Measurements from ENCODE around the gene C17orf113.

C17orf113 gene

DNA sequence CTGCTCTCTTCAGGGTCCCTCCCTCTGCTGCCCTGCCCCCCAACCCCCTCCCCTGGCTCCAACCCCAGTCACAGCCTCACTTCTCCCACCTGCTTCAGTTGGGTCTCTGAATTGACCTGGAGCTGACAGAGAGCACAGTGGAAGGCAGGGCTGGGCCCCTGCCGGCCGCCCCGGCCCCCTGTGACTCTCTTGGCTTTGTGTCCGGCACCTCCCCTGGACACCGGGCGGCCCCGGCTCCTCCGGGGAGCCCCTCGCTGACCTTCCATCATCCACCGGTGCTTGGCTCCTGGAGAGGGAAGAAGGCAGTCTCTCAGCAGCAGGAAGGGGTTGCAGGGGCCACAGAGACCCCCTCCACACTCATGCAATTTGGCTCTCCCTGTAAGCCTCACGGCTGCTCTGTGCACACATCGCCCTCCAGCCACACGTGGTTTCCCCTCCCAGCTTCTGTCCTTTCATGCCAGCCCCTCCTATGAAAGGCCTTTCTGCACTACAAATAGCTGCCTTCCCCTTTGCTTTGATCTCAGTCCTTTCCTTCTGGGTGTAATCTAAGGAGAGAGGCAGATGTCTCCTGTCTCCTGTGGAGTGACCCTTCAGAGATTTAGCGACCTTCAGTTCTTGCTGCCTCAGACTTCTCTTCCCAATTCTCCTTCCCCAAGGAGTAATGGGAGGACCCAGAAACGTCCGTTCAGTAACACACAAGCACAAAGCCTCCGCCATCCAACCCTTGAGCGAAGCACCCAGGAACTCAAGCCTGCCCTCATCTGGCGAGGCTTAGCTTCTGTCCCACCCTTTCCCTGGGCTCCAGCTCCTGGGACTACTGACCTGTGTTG, 22.2 kb downstream of the C17orf113 start:
- TF ChIP-seq, protein P1, sequence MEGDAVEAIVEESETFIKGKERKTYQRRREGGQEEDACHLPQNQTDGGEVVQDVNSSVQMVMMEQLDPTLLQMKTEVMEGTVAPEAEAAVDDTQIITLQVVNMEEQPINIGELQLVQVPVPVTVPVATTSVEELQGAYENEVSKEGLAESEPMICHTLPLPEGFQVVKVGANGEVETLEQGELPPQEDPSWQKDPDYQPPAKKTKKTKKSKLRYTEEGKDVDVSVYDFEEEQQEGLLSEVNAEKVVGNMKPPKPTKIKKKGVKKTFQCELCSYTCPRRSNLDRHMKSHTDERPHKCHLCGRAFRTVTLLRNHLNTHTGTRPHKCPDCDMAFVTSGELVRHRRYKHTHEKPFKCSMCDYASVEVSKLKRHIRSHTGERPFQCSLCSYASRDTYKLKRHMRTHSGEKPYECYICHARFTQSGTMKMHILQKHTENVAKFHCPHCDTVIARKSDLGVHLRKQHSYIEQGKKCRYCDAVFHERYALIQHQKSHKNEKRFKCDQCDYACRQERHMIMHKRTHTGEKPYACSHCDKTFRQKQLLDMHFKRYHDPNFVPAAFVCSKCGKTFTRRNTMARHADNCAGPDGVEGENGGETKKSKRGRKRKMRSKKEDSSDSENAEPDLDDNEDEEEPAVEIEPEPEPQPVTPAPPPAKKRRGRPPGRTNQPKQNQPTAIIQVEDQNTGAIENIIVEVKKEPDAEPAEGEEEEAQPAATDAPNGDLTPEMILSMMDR (IDR thresholded peaks at IDR 0.05; ENCODE audit: insufficient read depth, low read length, poor library complexity, severe bottlenecking) = no peak
- DNase-seq (ENCODE audit: extremely low read depth, insufficient read length) = no peak
- H3K4me3 ChIP-seq (replicated peaks; ENCODE audit: low read depth, low read length) = no peak overlapping the region
- H3K36me3 ChIP-seq (ENCODE audit: control insufficient read depth, insufficient read depth, low read length) = peaks cover 6% of the 10 kb centered on the region
- H3K27me3 ChIP-seq (replicated peaks; ENCODE audit: control insufficient read depth, insufficient read depth, low read length) = no peaks in the 10 kb centered on the region

DNA sequence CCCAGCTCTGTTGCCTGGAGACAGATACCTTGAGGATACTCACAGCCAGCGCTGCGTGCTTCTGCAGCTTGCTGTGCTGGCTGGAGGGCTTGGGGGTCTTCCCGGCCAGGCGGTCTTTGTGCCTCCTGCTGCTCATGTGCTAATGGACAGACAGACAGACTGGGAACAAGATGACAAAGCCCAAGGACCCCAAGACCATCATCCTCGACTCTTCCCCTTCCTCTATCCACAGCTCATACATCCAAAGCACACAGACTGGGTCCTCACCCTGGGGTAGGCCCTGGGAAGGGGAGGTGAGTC, 22.9 kb downstream of the C17orf113 start:
- no peak overlapping the region for H3K4me3 ChIP-seq (replicated peaks; ENCODE audit: low read depth, low read length)
- TF ChIP-seq, protein P1 (IDR thresholded peaks at IDR 0.05; ENCODE audit: insufficient read depth, low read length, poor library complexity, severe bottlenecking) = no peak

DNA sequence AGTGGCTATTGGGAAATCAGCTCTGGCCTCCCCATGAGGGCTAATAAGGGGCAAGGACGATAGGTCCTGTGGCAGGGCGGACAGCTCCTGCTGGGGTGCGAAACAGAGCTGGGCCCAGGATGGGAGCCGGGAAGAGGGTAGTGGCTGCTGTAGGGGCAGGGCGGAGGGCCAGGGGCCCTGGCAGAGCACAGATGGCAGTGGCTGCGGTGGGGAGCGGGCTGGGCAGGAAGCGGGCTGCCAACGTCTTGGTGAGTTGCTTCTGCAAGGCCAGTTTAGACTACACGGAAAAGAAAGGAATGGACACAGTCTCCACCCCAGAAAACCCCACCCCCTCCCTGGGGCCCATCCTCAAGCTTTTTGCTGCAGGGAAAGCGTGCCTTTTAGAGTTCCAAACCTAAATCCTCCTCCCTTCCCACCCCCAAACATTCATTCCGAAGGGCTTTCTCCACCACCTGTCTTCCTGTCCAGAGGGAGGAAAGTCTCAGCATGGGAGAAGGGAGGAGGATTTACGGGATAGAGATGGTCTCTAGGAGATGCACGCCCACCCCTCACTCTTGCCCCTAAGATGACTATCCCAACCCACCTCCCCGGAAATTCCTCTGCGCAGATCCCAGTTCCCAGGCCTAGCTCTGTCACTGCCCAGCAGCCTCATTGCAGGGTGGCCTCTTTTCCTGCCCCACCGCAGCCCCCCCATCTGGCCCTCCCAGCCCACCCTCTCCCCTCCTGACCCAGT, 23.4 kb downstream of the C17orf113 start:
- H3K27me3 ChIP-seq (replicated peaks; ENCODE audit: control insufficient read depth, insufficient read depth, low read length) = no peaks in the 10 kb centered on the region
- TF ChIP-seq, protein P1 (IDR thresholded peaks at IDR 0.05; ENCODE audit: insufficient read depth, low read length, poor library complexity, severe bottlenecking) = no peak
- no peak overlapping the region for H3K4me3 ChIP-seq (replicated peaks; ENCODE audit: low read depth, low read length)
- H3K36me3 ChIP-seq (ENCODE audit: control insufficient read depth, insufficient read depth, low read length) = peaks cover 14% of the 10 kb centered on the region
- no peak for DNase-seq (ENCODE audit: extremely low read depth, insufficient read length)

More for the DNA sequence above, 22.9 kb downstream of the C17orf113 start:
- Histone ChIP-seq H3K27me3 (replicated peaks; ENCODE audit: control insufficient read depth, insufficient read depth, low read length) (no peaks in the 10 kb centered on the region), H3K36me3 (ENCODE audit: control insufficient read depth, insufficient read depth, low read length) (peaks cover 9% of the 10 kb centered on the region)
- DNase-seq (ENCODE audit: extremely low read depth, insufficient read length) = no peak

DNA sequence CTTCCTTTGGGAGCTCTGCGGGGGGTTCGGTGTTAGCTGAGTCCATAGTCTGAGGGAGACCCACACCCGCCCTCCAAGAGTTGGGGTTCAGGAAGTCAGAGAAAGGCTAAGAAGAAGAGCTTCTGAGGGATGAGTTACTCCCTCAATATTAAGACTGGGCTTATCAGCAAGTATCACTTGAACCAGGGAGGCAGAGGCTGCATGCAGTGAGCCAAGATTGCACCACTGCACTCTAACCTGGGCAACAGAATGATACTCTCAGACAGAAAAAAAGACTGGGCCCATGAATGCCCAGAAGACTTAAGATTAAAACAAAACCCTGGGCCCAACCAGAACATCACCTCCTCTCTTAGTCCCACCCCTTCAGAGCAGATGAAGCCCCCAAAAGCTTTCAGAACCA, 24.5 kb downstream of the C17orf113 start:
- no peak for DNase-seq (ENCODE audit: extremely low read depth, insufficient read length)
- peaks cover 14% of the 10 kb centered on the region for H3K36me3 ChIP-seq (ENCODE audit: control insufficient read depth, insufficient read depth, low read length)
- no peak overlapping the region for H3K4me3 ChIP-seq (replicated peaks; ENCODE audit: low read depth, low read length)
- TF ChIP-seq, protein P1 (IDR thresholded peaks at IDR 0.05; ENCODE audit: insufficient read depth, low read length, poor library complexity, severe bottlenecking) = no peak
- H3K27me3 ChIP-seq (replicated peaks; ENCODE audit: control insufficient read depth, insufficient read depth, low read length) = no peaks in the 10 kb centered on the region

DNA sequence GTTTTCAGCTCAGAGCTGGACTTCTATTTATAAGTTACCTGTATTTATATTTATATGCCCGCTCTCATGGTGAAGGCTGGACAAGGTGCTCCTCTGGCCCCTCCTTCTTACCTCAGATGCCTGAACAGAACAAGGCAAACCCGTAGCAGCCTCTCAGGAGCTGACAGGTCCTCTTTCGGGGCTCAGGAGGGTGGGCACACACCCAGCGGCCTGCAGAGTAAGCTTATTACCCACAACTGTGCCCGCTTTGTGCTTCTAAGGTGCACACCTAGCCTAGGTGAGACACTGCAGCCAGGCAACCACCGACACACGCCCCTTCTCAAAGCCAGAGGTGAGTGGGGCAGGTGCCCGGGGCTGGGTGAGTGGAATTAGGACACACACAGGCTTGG, 25.2 kb downstream of the C17orf113 start:
- TF ChIP-seq, protein P1 (IDR thresholded peaks at IDR 0.05; ENCODE audit: insufficient read depth, low read length, poor library complexity, severe bottlenecking) = no peak
- no peak for DNase-seq (ENCODE audit: extremely low read depth, insufficient read length)
- Histone ChIP-seq H3K27me3 (replicated peaks; ENCODE audit: control insufficient read depth, insufficient read depth, low read length) (no peaks in the 10 kb centered on the region), H3K4me3 (replicated peaks; ENCODE audit: low read depth, low read length) (no peak overlapping the region), H3K36me3 (ENCODE audit: control insufficient read depth, insufficient read depth, low read length) (peaks cover 14% of the 10 kb centered on the region)

Data from GM06990 (cell line).